Endothelial cell of umbilical vein (primary cell): Measurements from ENCODE around the gene CASKIN2. TPM values are rescaled to one million over a fixed set of nuclear protein-coding genes. Genes with fewer than 3 reads are reported as not detected.

ENCODE experiments used
- BruUV-seq: library from RNA; stranded (reverse); fragments of 400-500 nt; replicated peaks from 2 replicates; lab custom pipeline; 2021; lab: Mats Ljungman, UMichigan
- CTCF ChIA-PET: fragments of 300-600, 350-600 bp; sonication (Branson Sonifier 250); formaldehyde crosslinking; loops from one replicate; lab custom pipeline; 2021; ENCODE audit warnings: antibody characterized with exemption, inconsistent platforms; lab: Charles Lee
- POLR2A ChIA-PET: fragments of 300-600, 350-600 bp; sonication (Branson Sonifier 250); formaldehyde crosslinking; loops from one replicate; lab custom pipeline; 2021; ENCODE audit warnings: antibody characterized with exemption, inconsistent platforms; lab: Charles Lee
- DNase-seq: peaks from one replicate; pipeline ENCODE4 v3.0.0-alpha.2; 2011; ENCODE audit warnings: low read depth, low spot score
- FAIRE-seq: peaks from 2 replicates; lab custom pipeline; 2011; peaks lifted over from hg19 to GRCh38; lab: Jason Lieb, UNC
- H2AFZ ChIP-seq: 2 replicates; pipeline ENCODE4 v1.6.0; 2012; ENCODE audit warnings: low read depth, low read length, control low read depth, inconsistent platforms
- H3K27ac ChIP-seq: 2 replicates; pipeline ENCODE4 v1.5.1; 2011; ENCODE audit warnings: low read depth, mild to moderate bottlenecking, control low read depth, low read length, moderate library complexity; ENCODE audit not compliant: insufficient read depth
- H3K27me3 ChIP-seq, 2 experiments: 2 replicates each; pipeline versions ENCODE4 v1.6.0 to v1.6.1; 2011; ENCODE audit warnings: low read length in 2 of 2, mixed read lengths in 1 of 2; ENCODE audit not compliant: control insufficient read depth in 2 of 2, insufficient read depth in 2 of 2
- H3K36me3 ChIP-seq, 2 experiments: 2 replicates in 1 of 2; 3 replicates in 1 of 2; pipeline ENCODE4 v1.5.1; 2011; ENCODE audit warnings: low read length in 2 of 2, mild to moderate bottlenecking in 1 of 2, moderate library complexity in 1 of 2; ENCODE audit not compliant: control insufficient read depth in 2 of 2, insufficient read depth in 2 of 2; ENCODE audit errors: extremely low read depth in 1 of 2
- H3K4me1 ChIP-seq: 3 replicates; pipeline ENCODE4 v1.5.1; 2011; ENCODE audit warnings: mild to moderate bottlenecking, low read length; ENCODE audit not compliant: control insufficient read depth, insufficient read depth; ENCODE audit errors: extremely low read depth
- H3K4me2 ChIP-seq: 2 replicates; pipeline ENCODE4 v1.6.1; 2011; ENCODE audit warnings: low read length, control low read depth, mixed read lengths; ENCODE audit not compliant: insufficient read depth
- H3K4me3 ChIP-seq, 3 experiments: fragments of 200-600 bp in 1 of 3; sonication (generic), shearing (Covaris generic) in 1 of 3; replicated peaks in 1 of 3; 2 replicates each; pipeline ENCODE4 v1.5.1; 2011 to 2016; ENCODE audit warnings: control low read depth in 3 of 3, low read length in 3 of 3, mild to moderate bottlenecking in 2 of 3, inconsistent platforms in 1 of 3, low read depth in 1 of 3, moderate library complexity in 1 of 3; ENCODE audit not compliant: insufficient read depth in 1 of 3
- H3K79me2 ChIP-seq: 2 replicates; pipeline ENCODE4 v1.6.0; 2012; ENCODE audit warnings: low read length, inconsistent platforms; ENCODE audit not compliant: control insufficient read depth, insufficient read depth
- H3K9ac ChIP-seq: replicated peaks from 2 replicates; pipeline ENCODE3; 2011; ENCODE audit warnings: low read length, control low read depth; ENCODE audit not compliant: insufficient read depth; ENCODE audit errors: extremely low read depth
- H3K9me1 ChIP-seq: replicated peaks from 3 replicates; pipeline ENCODE4 v1.6.0; 2011; ENCODE audit warnings: mild to moderate bottlenecking, low read length; ENCODE audit not compliant: control insufficient read depth, insufficient read depth; ENCODE audit errors: extremely low read depth
- H3K9me3 ChIP-seq: replicated peaks from 2 replicates; pipeline ENCODE4 v1.5.1; 2012; ENCODE audit warnings: low read length, inconsistent platforms; ENCODE audit not compliant: control insufficient read depth, insufficient read depth
- H4K20me1 ChIP-seq: replicated peaks from 2 replicates; pipeline ENCODE3; 2011; ENCODE audit warnings: mild to moderate bottlenecking, low read length; ENCODE audit not compliant: control insufficient read depth, insufficient read depth; ENCODE audit errors: extremely low read depth
- CTCF ChIP-seq, 2 donors: IDR thresholded peaks; 1 replicate in 1 of 2; 2 replicates in 1 of 2; pipeline ENCODE4 v1.5.1; 2011; ENCODE audit warnings: low read length in 2 of 2, mild to moderate bottlenecking in 2 of 2, moderate library complexity in 2 of 2, control low read depth in 1 of 2, inconsistent platforms in 1 of 2, low read depth in 1 of 2; ENCODE audit not compliant: insufficient read depth in 1 of 2; ENCODE audit errors: extremely low read depth in 1 of 2
- EZH2 ChIP-seq: IDR thresholded peaks from 2 replicates; pipeline ENCODE4 v1.6.1; 2012; ENCODE audit warnings: borderline replicate concordance, low read depth, mild to moderate bottlenecking, moderate library complexity, low read length, inconsistent platforms; ENCODE audit not compliant: severe bottlenecking
- FOS ChIP-seq: IDR thresholded peaks from 2 replicates; pipeline ENCODE4 v1.6.1; 2011; ENCODE audit warnings: mild to moderate bottlenecking, low read length, moderate library complexity, borderline replicate concordance; ENCODE audit not compliant: insufficient read depth
- GATA2 ChIP-seq: IDR thresholded peaks from 2 replicates; pipeline ENCODE4 v1.7.0; 2011; ENCODE audit warnings: low read depth, mild to moderate bottlenecking, moderate library complexity, mixed read lengths, low read length; ENCODE audit not compliant: insufficient read length, insufficient read depth
- JUN ChIP-seq: IDR thresholded peaks from 2 replicates; pipeline ENCODE4 v1.6.1; 2011; ENCODE audit warnings: borderline replicate concordance, low read depth; ENCODE audit not compliant: insufficient read length, insufficient read depth
- MAX ChIP-seq: IDR thresholded peaks from 2 replicates; pipeline ENCODE4 v1.6.1; 2011; ENCODE audit not compliant: insufficient read depth, insufficient read length
- MYC ChIP-seq: IDR thresholded peaks from one replicate; pipeline ENCODE4 v1.6.1; 2011; ENCODE audit warnings: mild to moderate bottlenecking, low read depth, low read length
- POLR2A ChIP-seq: IDR thresholded peaks from 2 replicates; pipeline ENCODE4 v1.6.1; 2012; ENCODE audit warnings: low read depth, mild to moderate bottlenecking, control low read depth, low read length
- POLR2AphosphoS5 ChIP-seq: IDR thresholded peaks from 2 replicates; pipeline ENCODE4 v1.6.1; 2012; ENCODE audit warnings: low read depth, mild to moderate bottlenecking, control low read depth, low read length, moderate library complexity; ENCODE audit not compliant: insufficient read depth
- dilution Hi-C: fragments of 300-500 bp; cut with MboI; formaldehyde crosslinking; loops from one replicate; pipeline ENCODE4 v1.15.0; 2019; ENCODE audit warnings: low sequenced_read_pairs; ENCODE audit not compliant: extremely low pct_ligation_motif_present
- intact Hi-C: fragments of 100-400 bp; cut with micrococcal nuclease; formaldehyde crosslinking; loops from one replicate; pipeline ENCODE4 v1.10.0; 2022
- polyA plus RNA-seq, 4 experiments: library from polyadenylated mRNA; depleted of rRNA in 3 of 4; stranded (reverse) in 3 of 4; unstranded in 1 of 4; fragments of >200 nt; gene quantifications; 2 replicates each; pipeline versions ENCODE4 v1.2.1 to v1.2.3, GENCODE V29; 2011 to 2012; ENCODE audit warnings: missing spikeins in 1 of 4
- total RNA-seq: library from RNA; stranded (reverse); gene quantifications from 2 replicates; pipeline ENCODE4 v1.2.3, GENCODE V29; 2021

The CASKIN2 gene
- total and polyA plus RNA-seq, 2 donors (not counting 3 experiments of a cell fraction or from before 2014, with no cell fraction given), result 13.0 to 37.6 TPM

- Histone ChIP-seq H3K4me1 (no peaks in the 10 kb centered on the region), H3K4me2 (no peak overlapping the region), H3K9me1 (no peaks in the 10 kb centered on the region), H3K79me2 (no peaks in the 10 kb centered on the region), H2AFZ (no peak overlapping the region), H3K36me3 (no peaks in the 10 kb centered on the region), H4K20me1 (no peaks in the 10 kb centered on the region), H3K9me3 (no peaks in the 10 kb centered on the region), H3K4me3 (no peak overlapping the region), H3K27ac (no peak overlapping the region), H3K9ac (no peak overlapping the region), H3K27me3 (no peaks in the 10 kb centered on the region)
- FAIRE-seq (no peak), DNase-seq (no peak)
- BruUV-seq, result no TSS peak
- CTCF ChIA-PET, result interaction anchor here (1.6 kb wide), 1 partner anchor 82 kb away, joined by 7 read pairs; the partner anchor contains the start of gene SMIM5
- dilution Hi-C loops (no loop called here), intact Hi-C loops (no loop called here)
- TF ChIP-seq EZH2, result no peak
- no peak for TF ChIP-seq MAX
- TF ChIP-seq POLR2AphosphoS5, result no peak
- no peak for TF ChIP-seq GATA2
- no peak for TF ChIP-seq CTCF (IDR thresholded peaks at IDR 0.05; ENCODE audit: extremely low read depth in 1 of 2, insufficient read depth in 1 of 2, low read depth in 1 of 2, low read length in 2 of 2)
- TF ChIP-seq FOS, result no peak
- TF ChIP-seq JUN, result no peak
- TF ChIP-seq POLR2A, result no peak
- no peak for TF ChIP-seq MYC
- POLR2A ChIA-PET, result interaction anchor here (0.7 kb wide), 1 partner anchor 9 kb away, joined by 7 read pairs; no protein-coding TSS in a partner anchor
Observed at GRCh38 chr17:75551266-75551665, 35.9 kb upstream of the CASKIN2 start.
